Parathyroid adenoma (tissue), 2 donors: Measurements from ENCODE around the gene BTBD10.

Experiments
- H2AFZ ChIP-seq: fragments of 300-600 bp; sonication (generic); one replicate; pipeline ENCODE4 v1.7.0; 2017; ENCODE audit warnings: antibody characterized with exemption, mild to moderate bottlenecking
- H3K27ac ChIP-seq: fragments of 300-600 bp; sonication (generic); one replicate; pipeline ENCODE4 v1.7.0; 2017
- H3K27me3 ChIP-seq: fragments of 300-600 bp; sonication (generic); one replicate; pipeline ENCODE4 v1.7.0; 2017; ENCODE audit warnings: low read length; ENCODE audit not compliant: control insufficient read depth, insufficient read depth
- H3K36me3 ChIP-seq: fragments of 300-600 bp; sonication (generic); one replicate; pipeline ENCODE4 v1.7.0; 2017; ENCODE audit warnings: low read length; ENCODE audit not compliant: control insufficient read depth, insufficient read depth
- H3K4me1 ChIP-seq: fragments of 300-600 bp; sonication (generic); one replicate; pipeline ENCODE4 v1.7.0; 2017; ENCODE audit warnings: control low read depth
- H3K4me2 ChIP-seq: fragments of 300-600 bp; sonication (generic); one replicate; pipeline ENCODE4 v1.7.0; 2017; ENCODE audit warnings: low read length
- H3K4me3 ChIP-seq: fragments of 300-600 bp; sonication (generic); one replicate; pipeline ENCODE4 v1.7.0; 2017; ENCODE audit warnings: low read depth, low read length
- H3K79me2 ChIP-seq: fragments of 300-600 bp; sonication (generic); one replicate; pipeline ENCODE4 v1.7.0; 2017; ENCODE audit warnings: control low read depth
- H3K9ac ChIP-seq: fragments of 300-600 bp; sonication (generic); one replicate; pipeline ENCODE4 v1.7.0; 2017; ENCODE audit warnings: mild to moderate bottlenecking
- H3K9me3 ChIP-seq: fragments of 300-600 bp; sonication (generic); one replicate; pipeline ENCODE4 v1.7.0; 2017; ENCODE audit warnings: low read length; ENCODE audit not compliant: control insufficient read depth
- CTCF ChIP-seq: fragments of 300-600 bp; sonication (generic); IDR thresholded peaks from one replicate; pipeline ENCODE4 v1.7.0; 2017; ENCODE audit warnings: antibody characterized with exemption, mild to moderate bottlenecking
- donor health status: primary hyperparathyroidism.

The BTBD10 gene

DNA sequence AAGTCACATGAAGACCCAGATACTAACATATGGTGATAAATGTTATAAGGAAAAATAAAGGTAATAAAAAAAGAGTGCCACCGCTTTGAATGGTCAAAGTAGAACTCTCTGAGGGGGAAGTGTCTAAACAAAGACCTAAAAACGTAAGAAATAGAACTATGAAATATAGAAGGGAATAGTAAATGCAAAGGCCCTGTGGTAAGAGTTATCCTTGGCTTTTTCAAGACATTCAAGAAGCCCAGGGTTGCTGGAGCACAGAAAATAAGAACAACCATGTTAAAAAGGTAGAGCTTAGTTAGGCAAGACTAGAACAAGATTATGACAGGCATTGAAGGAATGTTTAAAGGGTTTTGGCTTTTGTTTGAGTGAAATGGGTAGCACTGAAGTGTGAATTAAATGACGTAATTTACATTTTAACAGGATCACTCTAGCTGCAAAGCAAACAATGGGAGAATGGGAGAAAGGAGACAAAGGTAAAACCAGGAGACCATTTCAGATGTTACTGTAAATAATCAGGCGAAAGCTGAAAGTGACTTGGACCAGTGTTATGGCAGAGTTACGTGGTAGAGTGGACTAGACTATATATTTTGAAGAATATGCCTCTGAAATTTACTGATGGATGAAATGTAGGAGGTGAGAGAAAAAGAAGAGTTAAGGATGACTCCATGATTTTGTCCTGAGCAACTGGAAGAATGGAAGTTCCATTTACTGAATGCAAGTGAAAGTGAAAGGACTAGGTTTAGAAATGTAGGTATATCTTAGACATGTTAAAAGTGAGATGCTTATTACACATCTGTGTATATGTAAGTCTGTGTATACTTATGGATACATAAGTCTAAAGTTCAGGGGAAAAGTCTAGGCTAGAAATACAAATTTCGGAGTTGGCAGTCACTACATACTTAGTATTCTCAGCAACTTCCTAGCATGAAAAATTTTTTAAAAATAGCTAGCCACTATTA, 28.5 kb downstream of the BTBD10 start:
- peaks cover 3% of the 10 kb centered on the region for H3K79me2 ChIP-seq
- H3K4me1 ChIP-seq, result no peaks in the 10 kb centered on the region
- H3K27ac ChIP-seq, result no peak overlapping the region
- no peaks in the 10 kb centered on the region for H3K9me3 ChIP-seq
- no peaks in the 10 kb centered on the region for H3K27me3 ChIP-seq
- H3K4me2 ChIP-seq, result no peak overlapping the region
- H3K36me3 ChIP-seq, result no peaks in the 10 kb centered on the region
- H2AFZ ChIP-seq, result no peak overlapping the region
- no peak for TF ChIP-seq CTCF
- H3K9ac ChIP-seq, result no peak overlapping the region
- H3K4me3 ChIP-seq, result no peak overlapping the region

DNA sequence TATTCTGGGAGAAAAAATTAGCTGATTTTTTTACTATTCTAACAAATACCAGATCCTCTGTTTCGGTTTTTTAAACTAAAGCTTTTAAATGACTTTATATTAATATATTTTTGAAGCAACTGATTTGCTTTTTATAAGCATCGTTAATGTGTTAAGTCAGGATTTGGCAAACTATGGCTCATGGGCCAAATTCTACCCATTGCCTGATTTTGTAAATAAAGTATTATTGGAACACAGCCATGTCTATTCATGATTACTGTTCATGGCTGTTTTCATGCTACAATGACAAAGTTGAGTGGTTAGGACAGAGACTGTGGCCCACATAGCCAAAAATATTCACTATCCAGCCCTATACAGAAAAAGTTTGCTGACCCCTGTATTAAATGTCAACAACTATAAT, 29.6 kb downstream of the BTBD10 start:
- Histone ChIP-seq H3K27me3 (no peaks in the 10 kb centered on the region), H3K79me2 (peaks cover 3% of the 10 kb centered on the region), H3K9me3 (no peaks in the 10 kb centered on the region), H3K4me2 (no peak overlapping the region), H3K9ac (no peak overlapping the region), H3K4me1 (no peaks in the 10 kb centered on the region), H3K36me3 (no peaks in the 10 kb centered on the region), H3K27ac (no peak overlapping the region), H3K4me3 (no peak overlapping the region), H2AFZ (no peak overlapping the region)
- TF ChIP-seq CTCF, result no peak

GRCh38 chr11:13429836-13430235, 33.2 kb downstream of the BTBD10 start:
- H3K79me2 ChIP-seq, result peaks cover 4% of the 10 kb centered on the region
- no peaks in the 10 kb centered on the region for H3K36me3 ChIP-seq
- H3K27me3 ChIP-seq, result no peaks in the 10 kb centered on the region
- no peak overlapping the region for H3K9ac ChIP-seq
- no peak overlapping the region for H2AFZ ChIP-seq
- H3K4me2 ChIP-seq, result no peak overlapping the region
- no peak for TF ChIP-seq CTCF
- no peaks in the 10 kb centered on the region for H3K4me1 ChIP-seq
- no peaks in the 10 kb centered on the region for H3K9me3 ChIP-seq
- H3K4me3 ChIP-seq, result no peak overlapping the region
- no peak overlapping the region for H3K27ac ChIP-seq

DNA sequence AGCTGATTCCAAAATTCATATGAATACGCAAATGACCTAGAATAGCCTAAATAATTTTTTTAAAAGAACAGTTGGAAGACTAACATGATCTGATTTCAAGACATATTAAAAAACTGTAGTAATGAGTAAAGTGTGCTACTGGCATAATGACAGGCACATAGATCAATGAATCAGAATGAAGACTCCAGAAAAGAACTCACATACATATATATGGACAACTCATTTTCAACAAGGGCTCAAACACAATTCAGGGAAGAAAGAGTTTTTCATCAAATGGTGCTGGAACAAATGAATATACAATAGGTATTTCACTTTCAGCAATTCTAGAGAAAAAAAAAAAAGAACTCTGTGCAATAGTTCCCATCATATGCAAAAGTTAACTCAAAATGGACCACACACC, 33.7 kb downstream of the BTBD10 start:
- Histone ChIP-seq H2AFZ (no peak overlapping the region), H3K36me3 (no peaks in the 10 kb centered on the region), H3K9ac (no peak overlapping the region), H3K27me3 (no peaks in the 10 kb centered on the region), H3K27ac (no peak overlapping the region), H3K9me3 (no peaks in the 10 kb centered on the region), H3K4me2 (no peak overlapping the region), H3K4me1 (no peaks in the 10 kb centered on the region), H3K4me3 (no peak overlapping the region), H3K79me2 (peaks cover 6% of the 10 kb centered on the region)
- no peak for TF ChIP-seq CTCF

GRCh38 chr11:13427440-13427839, 35.6 kb downstream of the BTBD10 start:
- peaks cover 6% of the 10 kb centered on the region for H3K79me2 ChIP-seq
- no peak for TF ChIP-seq CTCF
- no peaks in the 10 kb centered on the region for H3K36me3 ChIP-seq
- H2AFZ ChIP-seq, result no peak overlapping the region
- H3K4me3 ChIP-seq, result no peak overlapping the region
- H3K27me3 ChIP-seq, result no peaks in the 10 kb centered on the region
- H3K9me3 ChIP-seq, result no peaks in the 10 kb centered on the region
- no peak overlapping the region for H3K9ac ChIP-seq
- H3K27ac ChIP-seq, result no peak overlapping the region
- H3K4me2 ChIP-seq, result no peak overlapping the region
- no peaks in the 10 kb centered on the region for H3K4me1 ChIP-seq
